Thyroid gland (tissue), 4 donors: ENCODE measurements around the gene DNMT3L.

Source experiments
- CTCF ChIP-seq, 6 experiments: fragments of 200-600 bp in 3 of 6; fragments of 450-650 bp in 3 of 6; sonication (generic) in 3 of 6; IDR thresholded peaks; one replicate each; pipeline ENCODE4 v1.5.1; 2016 to 2019; ENCODE audit warnings: antibody characterized with exemption in 6 of 6, mild to moderate bottlenecking in 2 of 6, inconsistent platforms in 1 of 6, moderate library complexity in 1 of 6
- POLR2A ChIP-seq, 2 donors: fragments of 450-650 bp; IDR thresholded peaks; one replicate each; pipeline ENCODE4 v1.6.1; 2017; ENCODE audit warnings: antibody characterized with exemption in 2 of 2, mild to moderate bottlenecking in 2 of 2, moderate library complexity in 1 of 2

GRCh38 chr21:44289381-44290010 is 27.8 kb upstream of the DNMT3L start:
- TF ChIP-seq CTCF (IDR thresholded peaks at IDR 0.05) (no peak), POLR2A (IDR thresholded peaks at IDR 0.05) (no peak)
